GM18499 (cell line): Measurements from ENCODE around the gene VPS29.
"Not testable (repeated sequence)": the region's sequence is repeated elsewhere in the genome, so short reads cannot be mapped to it uniquely, and the experiment has no call there.

Experiments
- ATAC-seq: cut with Tn5 transposase; IDR thresholded peaks from one replicate; pipeline ENCODE4 v1.9.1; 2021; ENCODE audit warnings: moderate number of reproducible peaks; ENCODE audit not compliant: insufficient read depth, unreplicated experiment

Gene VPS29

DNA sequence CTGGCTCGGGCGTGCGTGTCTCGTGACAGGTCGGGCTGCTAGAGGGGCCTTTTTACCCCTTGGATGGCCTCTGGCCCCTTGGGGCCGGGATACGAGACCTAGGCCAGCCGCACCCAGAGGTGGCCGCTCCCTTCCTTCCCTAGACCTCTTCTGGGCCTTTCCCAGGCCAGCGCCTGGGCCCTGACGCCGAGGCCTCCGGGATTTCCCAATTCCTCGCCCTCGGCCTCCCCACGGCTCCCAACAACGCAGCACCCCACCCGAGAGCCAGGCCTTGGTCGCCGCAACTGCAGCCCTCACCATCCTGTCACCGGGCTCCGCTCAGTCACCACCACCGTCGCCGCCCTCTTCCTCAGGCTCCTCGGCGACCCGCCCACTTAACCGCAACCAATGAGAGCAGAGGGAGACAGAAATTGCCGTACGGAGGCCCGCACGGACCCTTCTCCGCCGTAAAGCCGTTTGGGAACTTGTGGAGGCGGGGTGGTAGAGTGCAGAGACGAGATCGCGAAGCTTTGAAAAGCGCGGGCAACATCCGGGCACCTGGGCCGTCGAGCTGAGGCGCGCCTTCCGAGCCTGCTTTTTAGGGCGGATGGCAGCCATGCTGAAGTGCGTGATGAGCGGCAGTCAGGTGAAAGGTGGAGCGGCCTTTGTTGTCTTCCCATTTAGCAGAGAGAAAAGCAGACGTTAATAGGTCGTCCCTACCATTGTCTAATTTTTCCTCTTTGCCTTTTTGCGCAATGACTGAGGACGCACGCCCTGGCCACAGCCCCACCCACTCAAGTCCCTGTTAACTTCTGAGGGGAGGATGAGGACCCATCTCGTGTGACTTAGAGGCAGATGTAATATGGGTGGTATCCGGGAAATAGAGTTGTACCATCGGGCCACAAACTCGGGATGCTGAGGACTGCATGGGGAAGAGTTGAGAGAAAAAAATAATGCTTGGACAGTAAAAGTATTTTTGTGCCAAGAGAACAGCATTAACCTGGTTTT lies at the start of gene VPS29, which contains the start of gene RAD9B:
VPS29 (minus strand) TSS at position 360 of the 987 bp plus-strand sequence; CDS start at position 300, 60 bp downstream.
RAD9B (plus strand) TSS at position 580 of the 987 bp plus-strand sequence; CDS start at position 587, 7 bp downstream.
- peak; percentile 79 for ATAC-seq

DNA sequence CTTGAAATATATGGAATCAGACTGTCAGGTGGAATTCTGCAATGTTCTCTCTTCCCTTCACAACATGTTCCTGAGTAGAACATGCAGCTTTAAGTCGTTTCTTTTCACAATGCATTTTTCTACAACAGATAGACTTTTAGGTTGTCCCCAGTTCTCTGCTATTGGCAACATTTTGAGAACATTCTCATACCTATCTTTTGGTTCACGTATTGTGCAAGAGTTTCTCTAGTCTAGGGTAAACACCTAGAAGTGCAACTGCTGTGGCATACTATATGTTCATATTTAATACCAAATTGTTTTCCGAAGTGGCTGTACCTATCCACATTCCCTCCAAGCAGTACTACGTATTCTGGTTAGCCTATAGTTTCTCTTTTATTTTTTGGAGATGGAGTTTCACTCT lies 49.1 kb upstream of the VPS29 start:
- no peak for ATAC-seq

DNA sequence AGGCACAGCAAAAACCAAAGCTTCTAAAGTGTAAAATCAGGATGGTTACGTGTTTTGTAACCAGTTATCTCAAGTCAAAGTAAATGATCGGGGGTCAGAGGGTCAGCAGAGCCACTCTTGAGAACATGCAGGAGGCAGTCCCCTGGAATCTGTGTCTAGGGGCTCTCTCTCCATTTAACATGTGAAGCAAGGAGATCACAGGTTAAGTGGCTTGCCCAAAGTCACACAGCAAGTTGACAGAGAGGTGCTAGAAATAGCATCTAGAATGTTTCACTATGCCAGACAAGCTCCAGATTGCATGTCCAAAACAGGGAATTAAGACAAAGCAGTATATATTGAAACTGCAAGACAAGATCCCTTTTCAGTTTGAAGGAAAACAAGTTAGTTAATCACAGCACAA lies 47.8 kb upstream of the VPS29 start:
- no peak for ATAC-seq

DNA sequence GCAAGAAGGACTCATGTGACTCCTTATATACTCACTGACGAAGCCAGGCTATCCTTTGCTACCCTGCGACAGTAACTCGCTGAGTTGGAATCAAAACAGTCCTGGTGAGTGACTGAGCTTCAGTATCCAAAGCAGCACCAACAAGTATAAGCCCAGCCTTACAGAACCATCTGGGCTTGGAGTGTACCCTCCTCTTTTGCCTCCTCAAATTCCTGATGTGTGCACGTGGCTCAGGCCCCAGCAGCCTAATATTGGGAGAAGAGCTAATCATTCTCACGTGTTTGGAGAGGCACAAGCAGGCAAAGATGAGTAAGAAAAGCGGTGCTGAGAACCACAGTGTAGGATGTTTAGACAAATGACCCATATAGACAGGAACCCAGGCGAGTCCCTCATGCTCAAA lies 46.8 kb upstream of the VPS29 start:
- ATAC-seq = no peak

DNA sequence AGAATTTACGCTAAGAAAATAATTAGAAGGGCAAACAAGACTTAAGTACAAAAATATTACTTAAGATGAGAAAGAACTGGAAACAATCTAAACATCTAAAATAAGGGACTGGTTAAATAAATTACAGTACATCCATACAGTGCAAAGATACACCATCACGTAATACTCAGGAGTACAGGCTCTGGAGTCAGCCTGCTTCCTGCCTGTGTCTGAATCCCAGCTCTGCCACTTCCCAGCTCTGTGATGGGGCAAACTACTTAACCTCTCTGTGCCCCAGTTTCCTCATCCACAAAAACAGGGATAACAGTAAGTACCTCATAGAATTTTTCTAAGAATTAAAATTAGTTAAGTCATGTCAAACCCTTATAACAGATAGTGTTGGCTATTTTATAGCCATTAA lies 45.2 kb upstream of the VPS29 start:
- no peak for ATAC-seq

DNA sequence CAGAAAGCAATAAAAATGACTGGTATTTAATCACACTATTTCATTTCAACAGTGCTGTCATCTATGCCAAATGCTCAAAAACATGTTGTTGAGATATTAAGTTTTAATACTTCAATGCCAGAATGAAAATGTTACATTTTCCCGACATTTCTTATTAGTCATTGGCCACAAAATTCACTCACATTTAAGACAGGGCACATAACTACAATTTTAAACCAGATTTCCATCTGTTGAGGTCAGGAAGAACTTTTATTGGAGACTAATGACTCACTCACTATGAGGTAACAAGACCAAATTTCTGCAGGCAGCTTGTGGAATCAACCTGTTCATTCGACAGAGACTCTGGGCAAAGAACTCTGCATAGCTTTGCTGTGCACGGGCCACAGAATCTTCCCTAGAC lies 44.4 kb upstream of the VPS29 start:
- ATAC-seq = no peak

DNA sequence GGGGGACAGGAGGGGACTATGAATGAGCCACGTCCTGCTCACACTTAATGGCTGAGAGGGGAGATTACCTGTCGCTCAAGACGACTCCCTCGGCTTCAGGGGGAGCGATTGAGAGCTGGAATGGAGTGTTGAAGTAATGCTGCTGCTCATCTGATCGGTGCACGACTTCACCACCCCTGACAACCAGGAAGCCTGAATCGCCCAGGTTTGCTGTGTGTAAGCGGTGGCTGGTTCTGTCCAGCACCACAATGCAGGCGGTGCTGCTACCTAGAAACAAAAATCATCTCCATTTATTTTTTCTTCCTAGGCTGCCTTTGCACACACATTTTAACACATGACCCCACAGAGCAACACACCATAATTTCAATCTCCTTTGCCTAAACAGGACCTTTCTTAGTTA lies 43.9 kb upstream of the VPS29 start:
- ATAC-seq = no peak

DNA sequence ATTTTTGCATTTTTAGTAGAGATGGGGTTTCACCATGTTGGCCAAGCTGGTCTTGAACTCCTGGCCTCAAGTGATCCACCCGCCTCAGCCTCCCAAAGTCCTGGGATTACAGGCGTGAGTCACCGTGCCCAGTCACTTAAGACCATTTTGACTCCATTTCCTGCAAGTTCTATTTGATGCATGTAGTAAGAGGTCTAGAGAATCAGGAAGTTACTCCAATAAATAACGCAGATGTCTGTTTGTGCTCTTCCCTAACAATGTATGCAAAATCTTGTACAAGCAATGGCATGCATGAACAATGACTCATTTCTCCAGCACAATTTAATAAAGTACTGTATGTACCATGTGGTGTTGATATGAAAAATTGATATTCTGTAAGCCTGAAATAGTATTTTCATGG lies 43.3 kb upstream of the VPS29 start:
- not testable (repeated sequence) for ATAC-seq

DNA sequence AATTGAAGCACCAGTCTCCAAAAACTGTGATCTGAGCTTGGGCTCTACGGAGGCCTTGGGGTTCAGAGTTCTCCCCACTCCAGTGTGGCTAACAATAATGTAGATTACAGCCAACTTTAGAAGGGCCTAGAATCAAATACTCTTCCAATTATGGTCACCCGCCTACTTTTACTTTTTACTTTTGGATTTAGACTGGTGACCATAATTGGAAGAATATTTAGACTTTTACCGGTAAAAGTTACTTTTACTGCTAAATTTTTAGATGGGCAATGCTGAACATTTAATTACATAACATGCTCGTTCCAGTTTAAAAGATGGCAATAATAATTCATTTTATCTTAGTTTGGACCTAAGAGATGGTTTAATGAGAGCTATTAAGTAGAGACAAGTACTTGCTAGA lies 42.1 kb upstream of the VPS29 start:
- ATAC-seq = no peak

DNA sequence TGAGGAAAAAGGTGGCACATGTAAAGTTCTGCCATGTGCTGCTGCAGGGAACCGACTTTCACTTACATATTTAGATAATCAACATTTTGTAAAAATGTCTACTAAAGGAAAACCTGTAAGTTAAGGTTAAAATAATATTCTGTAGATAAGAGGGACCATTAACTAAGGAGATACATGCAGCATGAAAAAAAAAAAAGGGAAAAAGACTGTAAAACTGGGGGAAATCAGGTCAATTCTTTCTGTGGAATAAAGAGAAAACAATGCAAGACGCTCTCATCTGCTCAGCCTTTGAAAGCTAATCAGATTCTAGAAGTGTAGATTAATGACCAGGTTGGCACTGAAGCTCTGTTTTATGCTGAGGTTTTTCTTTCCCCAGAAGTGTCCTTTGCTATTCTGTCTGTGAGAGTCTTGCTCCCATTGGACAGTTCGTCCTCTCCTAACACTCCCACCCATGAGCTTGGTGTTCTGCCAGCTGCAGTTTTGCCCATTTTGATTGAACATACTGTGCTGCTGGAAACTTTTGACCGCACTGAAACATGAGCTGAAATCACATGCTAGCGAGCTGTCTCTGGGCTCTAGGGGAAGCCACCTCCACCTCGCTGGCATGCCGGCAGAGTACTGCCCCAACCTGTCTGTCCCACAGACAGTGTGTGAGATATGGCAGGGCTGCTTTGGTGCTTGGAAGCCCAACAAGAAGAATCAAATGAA lies 41.5 kb upstream of the VPS29 start:
- ATAC-seq = no peak

DNA sequence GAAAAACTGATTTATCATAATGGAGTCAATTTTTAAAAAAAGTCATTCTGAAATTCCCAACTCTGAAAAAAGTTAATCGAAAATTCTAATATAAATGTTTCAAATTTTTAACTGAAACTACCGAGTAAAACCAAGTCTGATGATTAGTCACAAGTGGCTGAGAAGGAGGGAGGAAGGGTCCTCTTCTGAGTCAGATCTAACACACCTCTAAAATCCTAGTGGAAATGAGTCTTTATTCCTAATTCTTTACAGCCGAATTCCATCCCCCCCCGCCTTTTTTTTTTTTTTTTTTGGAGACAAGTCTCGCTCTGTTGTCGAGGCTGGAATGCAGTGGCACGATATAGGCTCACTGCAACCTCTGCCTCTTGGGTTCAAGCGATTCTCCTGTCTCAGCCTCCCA lies 38.1 kb upstream of the VPS29 start:
- no peak for ATAC-seq

DNA sequence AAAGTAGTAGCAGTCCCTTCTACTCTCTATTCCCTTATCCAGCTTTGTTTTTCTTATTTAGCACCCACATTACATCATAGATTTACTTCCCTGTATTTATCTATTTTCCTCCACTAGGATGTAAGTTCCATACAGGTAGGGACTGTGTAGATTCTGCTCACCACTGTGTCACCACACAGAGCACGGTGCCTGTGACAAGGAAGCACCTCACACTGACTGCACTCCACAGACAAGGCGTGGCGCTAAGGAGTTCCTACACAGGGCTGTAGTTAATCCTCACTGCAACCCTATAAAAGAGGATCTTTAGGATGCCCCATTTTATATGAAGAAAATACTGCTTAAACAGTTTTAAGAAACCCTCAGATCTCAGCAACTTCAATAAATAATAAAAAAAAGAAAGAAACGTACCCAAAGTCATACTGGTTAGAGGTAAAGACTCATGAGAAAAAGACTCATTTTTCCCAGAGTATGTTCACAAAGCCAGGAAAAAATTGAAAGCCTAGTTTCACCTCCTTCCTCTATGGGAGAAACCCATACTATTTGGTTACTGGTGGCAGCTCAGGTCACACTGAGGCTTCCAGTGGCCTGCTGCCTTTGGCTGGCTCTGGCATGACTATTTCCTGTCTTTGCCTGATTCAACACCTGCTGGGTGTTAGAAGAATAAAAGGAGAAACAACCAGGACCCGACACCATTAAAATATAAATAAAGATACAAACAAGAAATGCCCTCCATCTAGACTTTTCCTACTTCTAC lies 37.1 kb upstream of the VPS29 start:
- ATAC-seq = no peak

DNA sequence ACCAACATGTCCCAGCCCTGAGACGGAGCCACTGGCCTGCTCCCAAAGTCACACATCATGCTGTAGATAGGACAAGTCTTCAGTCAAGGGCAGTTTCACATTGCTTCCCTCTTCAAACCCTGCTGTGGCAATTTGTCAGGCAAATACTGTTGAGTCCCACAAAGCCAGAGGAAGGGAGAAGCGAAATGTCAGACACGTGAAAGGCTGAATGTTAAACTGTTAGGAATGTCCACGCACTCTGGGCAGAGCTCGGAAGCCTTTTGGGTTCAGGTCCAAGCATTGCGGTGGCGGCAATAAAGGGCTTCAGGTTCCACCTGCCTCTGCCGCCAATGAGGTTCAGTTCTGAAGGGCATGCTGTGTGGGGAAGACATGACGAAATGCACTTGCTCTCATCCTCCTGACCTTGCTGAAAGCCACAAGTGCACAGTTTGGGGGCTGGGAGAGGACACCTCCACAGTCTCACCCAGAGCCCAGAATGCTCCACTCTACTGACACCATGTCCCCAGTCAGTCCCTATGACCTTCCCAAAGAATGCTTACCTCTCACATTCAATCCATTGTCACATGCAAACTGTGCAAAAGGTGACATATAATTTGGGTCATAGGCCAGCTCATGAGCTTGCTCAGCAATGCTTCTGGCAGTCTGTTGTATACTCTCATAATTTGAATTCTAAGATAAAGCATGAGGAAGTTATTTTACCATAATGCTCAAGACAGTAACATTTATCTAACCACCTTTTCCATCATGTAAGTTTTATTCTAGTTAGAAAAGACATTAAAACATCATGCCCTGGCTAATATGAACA lies 35.9 kb upstream of the VPS29 start:
- ATAC-seq = no peak

DNA sequence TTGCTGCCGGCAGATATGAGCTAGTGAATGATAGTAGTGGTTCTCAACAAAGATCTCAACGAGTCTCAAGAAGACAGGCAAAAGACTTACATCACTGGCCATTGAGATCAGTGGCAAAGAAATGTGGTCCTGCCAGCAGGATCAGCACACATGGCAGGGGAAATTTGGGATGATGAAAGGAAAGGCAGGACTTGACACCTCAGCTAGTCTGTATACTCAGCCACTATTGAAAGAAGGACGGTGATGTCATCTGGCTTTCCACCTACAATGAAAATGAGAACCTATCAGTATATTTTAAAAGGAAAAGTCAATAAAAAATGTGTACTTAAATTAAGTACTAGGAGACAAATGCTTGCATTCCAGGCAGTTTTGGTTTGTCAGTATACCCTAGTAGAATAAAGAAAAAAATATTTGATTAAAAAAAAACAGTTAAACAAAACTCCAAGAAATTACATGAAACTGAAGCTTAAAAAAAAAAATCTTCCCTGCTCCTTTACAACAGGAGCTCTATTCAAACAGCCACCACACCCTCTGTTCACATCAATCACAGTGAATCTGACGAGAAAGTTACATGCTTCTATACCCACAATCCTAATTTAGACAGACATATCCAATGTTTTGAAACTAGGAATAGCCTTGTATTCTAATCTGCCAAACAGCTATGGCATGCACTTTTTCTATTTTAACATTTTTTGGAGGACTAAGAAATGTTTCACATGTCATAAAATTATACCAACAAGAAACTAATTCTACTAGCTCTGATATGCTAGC lies 35.1 kb upstream of the VPS29 start:
- ATAC-seq = no peak

DNA sequence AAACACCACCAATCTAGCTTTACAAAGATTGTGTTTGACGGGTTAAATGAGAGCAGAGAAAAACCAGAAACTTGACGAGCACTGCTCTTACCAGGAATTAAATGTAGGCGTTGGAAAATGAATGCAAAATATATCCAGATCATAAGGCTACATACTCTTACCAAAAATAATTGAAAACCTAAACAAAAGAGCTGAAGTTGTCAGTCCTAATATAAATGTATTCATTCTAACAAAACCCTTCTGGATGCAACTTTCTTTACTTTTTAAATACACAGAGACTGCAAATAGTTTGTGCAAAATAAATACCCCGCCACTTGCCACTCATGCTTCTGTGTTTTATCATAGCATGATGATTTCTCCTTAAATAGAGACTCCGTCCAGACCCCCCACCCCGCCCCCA lies 32.9 kb upstream of the VPS29 start:
- ATAC-seq = no peak

DNA sequence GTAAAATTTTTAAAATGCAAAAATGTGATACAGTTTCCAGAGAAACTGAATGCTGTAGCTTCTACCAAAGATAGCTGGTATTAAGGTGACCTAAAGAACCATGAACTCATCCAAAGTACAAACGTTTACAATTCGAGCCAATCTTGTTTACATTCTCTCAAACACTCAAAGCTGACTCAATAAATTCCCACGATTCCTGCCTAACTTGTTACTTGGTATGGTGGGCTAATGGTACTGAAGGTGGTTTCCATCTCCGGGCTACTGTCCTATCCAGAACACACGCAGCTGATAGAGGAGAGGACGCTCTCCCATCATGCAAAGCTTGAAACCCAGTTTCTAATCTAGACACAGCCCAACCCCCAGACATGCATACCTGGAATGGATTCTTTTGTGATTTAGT lies 31.7 kb upstream of the VPS29 start:
- no peak for ATAC-seq

DNA sequence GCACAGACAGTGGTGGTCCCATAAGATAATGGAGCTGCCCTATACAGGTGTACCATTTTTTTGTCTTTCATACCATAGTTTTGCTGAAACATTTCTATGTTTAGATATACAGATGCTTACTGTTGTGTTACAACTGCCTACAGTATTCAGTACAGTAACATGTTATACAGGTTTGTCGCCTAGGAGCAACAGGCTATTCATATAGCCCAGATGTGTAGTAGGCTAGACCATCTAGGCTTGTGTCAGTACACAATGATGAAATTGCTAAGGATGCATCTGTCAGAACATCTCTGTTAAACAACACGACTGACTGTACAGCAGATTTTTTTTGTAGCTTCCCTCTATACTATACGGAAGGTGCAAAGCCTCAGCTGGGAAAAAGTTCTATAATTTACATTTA lies 30.7 kb upstream of the VPS29 start:
- no peak for ATAC-seq

DNA sequence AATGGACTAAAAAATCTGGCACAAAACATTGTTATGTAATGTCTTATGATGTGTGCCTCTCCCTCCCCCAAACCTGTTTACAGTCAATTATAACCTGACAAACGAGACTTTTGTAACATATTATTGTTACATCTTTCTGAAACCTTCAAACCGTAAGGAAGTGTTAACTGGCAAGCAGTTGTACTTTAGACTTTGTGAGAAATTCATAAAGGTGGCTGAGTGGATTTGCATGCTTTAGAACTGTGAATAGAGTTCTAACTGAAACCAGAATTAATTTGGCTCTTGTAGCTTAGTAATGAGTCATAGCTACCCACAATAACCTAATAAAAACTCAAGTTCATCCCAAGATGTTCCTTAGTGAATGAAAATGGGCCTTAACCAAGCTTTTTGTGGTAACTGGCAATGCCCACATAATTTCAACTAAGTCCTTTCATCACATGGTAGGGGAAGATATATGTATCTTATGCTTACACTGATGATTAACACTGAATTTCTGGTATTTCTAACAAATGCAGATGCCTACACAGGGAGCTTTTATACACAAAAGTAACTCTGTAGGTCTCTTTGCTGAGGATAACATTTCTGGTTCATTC lies 29.9 kb upstream of the VPS29 start:
- peak; percentile 77 for ATAC-seq

DNA sequence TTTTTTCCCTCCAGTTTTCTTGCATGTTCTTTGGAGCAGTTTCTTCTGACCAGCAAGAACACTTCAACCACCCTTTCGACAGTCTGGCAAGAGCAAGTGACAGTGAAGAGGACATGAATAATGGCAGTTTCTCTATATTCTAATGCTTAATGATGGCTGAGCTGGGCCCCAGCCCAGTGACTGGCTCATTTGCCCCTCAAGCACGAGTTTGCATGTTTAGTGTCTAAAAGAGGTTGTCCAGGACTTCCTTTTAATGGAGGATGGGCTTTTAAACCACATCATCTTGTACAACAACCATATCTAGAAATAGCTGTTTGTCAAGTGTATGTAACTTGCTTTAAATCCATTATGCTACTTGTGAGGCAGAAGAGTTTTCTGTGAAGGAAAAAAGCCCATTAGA lies 28.6 kb upstream of the VPS29 start:
- ATAC-seq = no peak
